Renal cortical epithelial cell (primary cell): Measurements from ENCODE around the gene DCST1. TPM values are rescaled to one million over a fixed set of nuclear protein-coding genes. Genes with fewer than 3 reads are reported as not detected.

Experiments
- DNase-seq: peaks from one replicate; pipeline ENCODE4 v3.0.0-alpha.2; 2011; ENCODE audit warnings: low read depth
- total RNA-seq: library from RNA; depleted of rRNA; stranded (reverse); fragments of >200 nt; gene quantifications from 2 replicates; pipeline ENCODE4 v1.2.3, GENCODE V29; 2014

Gene DCST1
- total RNA-seq, 1 donor from 2014 or later, result not detected

DNA sequence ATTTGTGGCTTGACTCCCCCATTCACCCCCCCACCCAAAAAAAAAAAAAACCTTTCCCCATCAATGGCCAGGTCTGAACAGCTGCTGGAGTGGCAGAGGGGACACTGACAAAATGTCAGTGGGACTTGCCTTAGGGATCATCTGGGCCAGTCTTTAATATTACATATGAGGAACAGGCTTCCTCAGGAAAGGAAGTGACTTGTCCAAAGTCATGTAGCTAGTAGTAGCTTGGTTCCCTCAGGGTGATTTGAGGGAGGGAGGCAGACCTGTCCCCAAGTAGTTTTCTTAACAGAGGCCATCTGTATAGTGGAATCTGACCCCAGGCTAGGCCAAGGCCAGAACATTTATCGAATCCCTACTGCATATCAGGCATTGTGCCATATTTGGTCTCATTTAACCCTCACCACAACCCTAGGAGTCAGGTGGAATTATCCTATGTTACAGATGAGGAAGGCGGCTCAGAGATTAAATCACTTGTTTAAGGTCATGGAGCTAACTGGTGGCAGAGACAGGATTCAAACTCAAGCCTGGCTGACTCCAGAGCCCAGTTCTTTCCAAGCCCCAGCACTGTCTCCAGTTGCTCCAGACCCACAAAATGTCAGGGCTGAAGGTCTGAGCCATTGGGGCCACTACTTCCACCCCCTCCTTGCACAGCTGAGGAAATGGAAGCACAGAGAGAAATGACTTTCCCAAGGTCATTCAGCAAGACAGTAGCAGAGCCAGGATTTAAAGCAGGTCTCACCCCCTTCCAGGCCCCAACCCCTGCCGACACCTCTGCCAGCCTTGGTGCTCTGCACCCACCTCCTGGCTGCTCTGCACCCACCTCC lies 20.6 kb upstream of the DCST1 start:
- DNase-seq, result no peak

DNA sequence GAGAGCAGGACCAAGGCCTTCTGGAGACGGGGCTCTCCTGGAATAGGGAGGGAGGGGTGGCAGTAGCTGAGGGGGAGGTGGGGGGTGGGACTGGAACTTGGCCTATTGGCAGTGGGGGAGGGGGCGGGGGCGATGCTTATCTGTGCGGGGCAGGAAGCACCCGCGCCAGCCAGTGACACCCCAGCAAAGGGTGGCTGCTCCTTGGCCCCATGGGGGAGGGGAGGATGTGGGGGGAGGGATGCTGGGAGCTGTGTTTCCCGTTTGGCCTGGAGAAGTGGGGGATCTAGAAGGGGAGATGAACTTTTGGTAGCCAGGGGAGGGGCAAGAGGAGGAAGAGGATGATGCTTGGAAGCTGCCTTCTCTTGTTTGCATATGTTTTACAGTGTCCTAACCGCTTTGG lies 20.0 kb upstream of the DCST1 start:
- no peak for DNase-seq

- no peak for DNase-seq
Observed at GRCh38 chr1:155014709-155015508, 18.7 kb upstream of the DCST1 start.

- DNase-seq, result no peak
Observed at GRCh38 chr1:155015527-155016230, 17.9 kb upstream of the DCST1 start.

GRCh38 chr1:155016231-155016831 lies 17.3 kb upstream of the DCST1 start:
- DNase-seq, result no peak

- peak; percentile 85 for DNase-seq
Observed at GRCh38 chr1:155017041-155017945, 16.3 kb upstream of the DCST1 start.

DNA sequence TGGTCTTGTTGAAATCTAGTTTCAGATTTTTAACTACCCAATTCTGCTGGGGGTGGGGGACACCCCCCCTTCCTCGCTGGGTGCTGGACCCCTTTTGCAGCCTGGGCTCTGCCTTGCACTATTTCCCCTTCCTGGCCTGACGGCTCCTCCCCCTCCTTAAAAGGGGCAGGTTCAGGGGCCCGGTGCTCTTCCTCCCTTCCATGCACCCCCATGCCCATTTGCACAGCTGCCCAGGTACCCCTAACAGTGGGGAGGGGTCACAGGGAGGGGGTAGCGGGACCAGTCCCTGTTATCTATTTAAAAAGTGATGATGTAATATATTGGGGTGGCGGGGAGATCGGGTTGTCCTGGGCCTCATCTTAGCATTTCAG lies 15.7 kb upstream of the DCST1 start:
- DNase-seq, result no peak

DNA sequence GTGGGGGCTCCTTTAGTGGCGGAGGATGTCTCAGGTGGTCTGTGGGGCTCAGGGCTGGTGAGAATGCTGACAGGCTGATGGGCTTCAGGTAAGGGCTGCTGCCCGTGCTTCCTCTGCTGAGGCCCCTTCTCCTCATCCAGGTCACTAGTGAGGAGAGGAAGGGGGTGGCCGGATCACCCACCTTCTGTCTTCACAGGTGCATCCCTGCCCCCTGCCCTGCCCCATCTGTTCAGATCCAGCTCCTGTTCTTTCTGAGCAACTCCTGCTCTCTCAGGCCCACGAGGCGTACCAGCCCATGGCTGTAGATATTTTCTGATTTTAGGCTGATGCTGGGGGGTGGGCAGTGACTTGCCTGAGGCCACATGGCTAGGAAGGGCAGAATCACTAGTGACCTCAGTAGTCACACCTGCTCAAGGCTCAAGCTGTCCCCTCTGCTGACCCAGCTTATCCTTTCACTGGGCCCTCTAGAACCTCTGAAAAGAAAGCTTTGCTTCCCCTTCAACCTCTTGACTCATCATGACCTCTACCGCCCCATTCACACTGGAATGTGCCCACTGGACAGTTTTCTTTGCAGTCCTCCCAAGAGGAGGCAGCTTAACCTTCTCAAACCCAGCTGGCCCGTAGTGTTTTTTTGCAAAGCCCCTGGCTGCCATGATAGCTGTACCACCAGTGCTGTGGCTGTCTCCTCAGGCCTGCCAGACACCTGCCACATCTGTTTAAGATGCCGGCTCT lies 14.8 kb upstream of the DCST1 start:
- DNase-seq, result no peak

DNA sequence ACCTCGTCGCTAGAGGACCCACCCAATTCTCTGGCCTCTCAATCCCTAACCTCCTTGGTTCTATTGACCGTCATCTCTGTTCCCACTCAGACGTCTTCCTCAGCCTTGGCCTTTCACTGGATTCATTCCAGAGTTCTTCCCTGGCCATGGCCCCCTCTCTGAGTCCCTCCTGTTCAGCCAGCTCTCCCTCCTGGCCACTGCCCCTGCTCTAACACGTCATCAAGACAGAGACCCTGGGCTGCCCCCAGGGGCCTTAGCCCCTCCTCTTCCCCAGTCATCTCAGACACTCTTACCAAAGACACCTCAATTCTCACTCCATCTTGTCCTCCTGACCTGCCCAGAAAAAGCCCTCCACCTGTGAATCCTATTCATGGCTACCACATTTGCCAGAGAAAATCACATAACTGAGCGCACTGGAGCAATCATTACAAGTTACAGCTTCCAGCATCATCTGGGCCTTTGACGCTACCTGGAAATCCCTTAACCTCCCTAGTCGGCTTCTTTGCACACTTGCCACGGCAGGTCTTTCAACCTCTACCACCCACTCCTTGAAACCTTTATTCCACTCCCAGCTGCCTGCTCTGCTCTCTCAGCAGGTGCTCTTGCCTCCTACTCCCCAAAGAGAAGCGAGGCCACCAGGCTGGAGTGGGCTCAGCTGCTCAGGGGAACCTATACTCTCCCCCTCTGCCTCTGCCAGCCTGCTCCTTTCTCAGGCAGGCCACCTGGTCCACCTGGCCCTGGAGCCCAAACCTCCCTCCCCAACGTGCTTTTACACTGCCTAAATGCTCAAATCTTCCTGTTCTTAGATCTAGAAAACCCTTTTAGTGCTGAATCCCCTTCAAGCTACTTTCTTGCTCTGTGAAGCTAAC lies 14.0 kb upstream of the DCST1 start:
- DNase-seq, result no peak

DNA sequence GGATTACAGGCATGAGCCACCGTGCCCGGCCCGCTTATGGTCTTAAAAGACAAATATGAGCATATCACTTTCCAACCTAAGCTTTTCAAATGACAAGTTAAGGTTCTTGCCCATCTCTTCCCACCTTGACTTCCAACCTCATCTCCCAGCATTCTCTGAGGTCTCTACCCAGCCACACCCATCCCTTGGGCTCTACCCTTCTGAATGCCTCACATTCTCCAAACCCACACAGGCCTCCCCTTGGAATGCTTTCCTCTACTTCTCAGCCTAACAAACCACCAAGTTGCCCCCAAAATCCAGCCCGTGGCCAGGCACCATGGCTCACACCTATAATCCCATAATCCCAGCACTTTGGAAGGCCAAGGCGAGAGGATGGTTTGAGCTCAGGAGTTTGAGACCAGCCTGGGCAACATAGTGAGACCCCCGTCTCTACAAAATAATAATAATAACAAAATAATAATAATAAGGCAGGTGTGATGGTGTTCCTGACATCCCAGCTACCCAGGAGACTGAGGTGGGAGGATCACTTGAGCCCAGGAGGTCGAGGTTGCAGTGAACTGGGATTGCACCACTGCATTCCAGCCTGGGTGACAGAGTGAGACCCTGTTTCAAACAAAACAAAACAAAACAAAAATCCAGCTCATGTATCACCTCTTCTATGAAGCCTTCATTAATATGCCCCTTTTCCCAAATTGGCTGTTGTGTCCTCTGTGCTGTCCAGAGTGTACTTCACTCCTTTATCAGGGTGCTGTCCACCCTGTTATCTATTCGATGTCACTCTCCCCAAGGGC lies 11.3 kb upstream of the DCST1 start:
- no peak for DNase-seq

GRCh38 chr1:155022927-155023236 lies 10.7 kb upstream of the DCST1 start:
- DNase-seq, result no peak

- no peak for DNase-seq
Observed at GRCh38 chr1:155023627-155024026, 10.0 kb upstream of the DCST1 start.

DNA sequence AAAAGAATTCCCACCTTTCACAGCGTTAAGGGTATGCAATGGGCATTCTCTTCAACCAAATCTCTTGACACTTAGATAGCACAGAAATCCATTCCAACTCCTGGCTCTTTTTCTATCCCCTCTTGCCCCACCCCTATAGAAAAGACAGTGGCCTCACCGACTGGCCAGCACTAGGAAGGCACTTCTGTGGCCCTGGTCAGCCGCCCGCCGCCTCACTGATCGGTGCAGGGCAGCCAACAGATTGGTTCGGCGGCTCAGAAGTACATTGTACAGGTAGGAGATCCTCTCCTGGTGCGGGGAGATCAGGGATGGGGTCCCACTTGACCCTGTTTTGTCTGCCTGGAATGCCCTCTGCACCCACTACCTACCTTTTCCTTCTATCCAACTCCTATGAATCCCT lies 9.3 kb upstream of the DCST1 start:
- DNase-seq, result no peak

DNA sequence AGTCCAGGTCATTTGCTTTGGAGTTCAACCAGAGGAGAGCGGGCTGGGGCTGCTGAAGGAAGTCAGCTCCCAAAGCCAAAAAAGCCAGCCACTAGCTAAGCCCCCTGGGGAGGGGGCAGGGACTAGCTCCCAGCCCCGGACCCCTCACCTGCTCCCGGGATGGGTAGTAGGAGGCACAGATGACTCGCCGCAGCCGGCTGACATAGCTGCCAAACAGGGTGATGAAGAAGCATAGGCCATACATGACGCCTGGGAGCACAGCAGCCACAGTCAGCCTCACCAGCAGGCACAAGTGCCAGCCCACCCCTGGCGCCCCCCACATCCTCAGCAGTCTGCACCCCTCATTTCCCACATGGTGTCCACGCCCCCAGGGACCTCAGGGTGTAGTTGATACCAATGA lies 7.5 kb upstream of the DCST1 start:
- DNase-seq, result no peak

DNA sequence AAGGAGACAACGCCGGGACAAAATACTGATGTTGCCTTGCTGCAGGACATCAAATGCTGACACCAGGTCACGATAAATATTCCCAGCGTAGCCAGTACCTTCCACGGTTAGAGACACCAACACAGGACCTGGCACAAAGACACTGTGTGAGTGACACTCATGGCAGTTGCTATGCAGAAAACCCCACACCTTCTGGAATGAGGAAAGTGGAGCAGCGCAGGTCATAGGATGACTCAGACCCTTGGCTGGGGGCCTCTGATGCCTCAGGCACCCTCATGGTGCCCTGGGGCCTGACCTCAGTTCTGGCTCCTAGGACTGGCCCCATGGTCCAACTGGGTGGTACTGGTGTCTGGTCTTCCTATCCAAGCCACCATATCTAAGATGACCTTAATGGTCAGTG lies 7.0 kb upstream of the DCST1 start:
- peak; percentile 51 for DNase-seq

GRCh38 chr1:155029513-155030242 lies 3.9 kb upstream of the DCST1 start:
- no peak for DNase-seq

DNA sequence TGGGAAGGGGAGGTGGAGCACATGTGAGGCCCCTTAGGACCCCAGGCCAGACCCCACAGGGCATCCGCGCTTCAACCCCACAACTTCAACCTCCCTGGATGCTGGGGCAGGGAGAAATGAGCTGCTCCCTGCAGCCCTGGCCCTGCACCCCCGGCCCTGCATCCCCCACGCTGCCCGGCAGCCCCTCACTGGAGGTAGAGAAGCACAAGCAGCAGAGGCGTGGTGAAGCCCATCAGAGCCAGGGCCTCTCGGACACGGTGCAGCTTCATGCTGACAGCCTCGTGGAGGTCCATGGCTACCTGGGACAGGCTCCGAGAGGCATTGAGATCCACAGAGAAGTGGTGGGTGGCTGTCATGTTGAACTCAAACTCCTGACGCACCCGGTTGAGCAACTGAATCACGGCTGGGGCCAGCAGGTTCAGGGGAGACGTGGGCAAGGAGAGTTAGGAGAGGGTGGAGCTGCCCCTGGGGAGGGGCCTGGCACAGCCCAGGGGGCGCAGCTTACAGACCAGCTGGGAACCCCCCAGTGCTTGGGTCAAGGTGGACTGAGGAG lies 3.3 kb upstream of the DCST1 start:
- DNase-seq, result no peak

- no peak for DNase-seq
Observed at GRCh38 chr1:155030899-155031298, 2.7 kb upstream of the DCST1 start.
